Neural cell (in vitro differentiated cells): ENCODE data around the gene EAF2. TPM values are rescaled to one million over a fixed set of nuclear protein-coding genes. Genes with fewer than 3 reads are reported as not detected.

ENCODE experiments used
- H2AFZ ChIP-seq: fragments of 200-600, 300-800 bp; sonication (generic), shearing (Covaris generic); 2 replicates; pipeline ENCODE4 v1.6.0; 2014; ENCODE audit warnings: low read depth, mild to moderate bottlenecking, antibody characterized with exemption, low read length, moderate library complexity
- H3F3A ChIP-seq: fragments of 200-600 bp; shearing (Covaris generic); 2 replicates; pipeline ENCODE4 v1.6.1; 2016; ENCODE audit warnings: mild to moderate bottlenecking, moderate library complexity, mixed read lengths, antibody characterized with exemption, low read length; ENCODE audit not compliant: insufficient read depth, poor library complexity, severe bottlenecking
- H3K27ac ChIP-seq: fragments of 200-600, 300-800 bp; sonication (generic), shearing (Covaris generic); 2 replicates; pipeline ENCODE4 v1.5.1; 2014; ENCODE audit warnings: mild to moderate bottlenecking, low read length, moderate library complexity
- H3K27me3 ChIP-seq: fragments of 300-800, 200-600 bp; sonication (generic), shearing (Covaris generic); 2 replicates; pipeline ENCODE4 v1.6.0; 2014; ENCODE audit warnings: mild to moderate bottlenecking, low read depth, low read length, moderate library complexity; ENCODE audit not compliant: insufficient read depth
- H3K36me3 ChIP-seq: fragments of 300-800, 200-600 bp; sonication (generic), shearing (Covaris generic); 2 replicates; pipeline ENCODE4 v1.5.1; 2014; ENCODE audit warnings: mild to moderate bottlenecking, antibody characterized with exemption, low read length, moderate library complexity; ENCODE audit not compliant: insufficient read depth
- H3K4me2 ChIP-seq: fragments of 300-800, 200-600 bp; sonication (generic), shearing (Covaris generic); 2 replicates; pipeline ENCODE4 v1.6.0; 2014; ENCODE audit warnings: mild to moderate bottlenecking, low read length
- H3K4me3 ChIP-seq: fragments of 300-800, 200-600 bp; sonication (generic), shearing (Covaris generic); 2 replicates; pipeline ENCODE4 v1.5.1; 2014; ENCODE audit warnings: mild to moderate bottlenecking, low read length, moderate library complexity
- H3K79me2 ChIP-seq: fragments of 200-600 bp; shearing (Covaris generic); replicated peaks from 2 replicates; pipeline ENCODE4 v1.6.0; 2014; ENCODE audit warnings: mild to moderate bottlenecking, low read length, moderate library complexity; ENCODE audit not compliant: insufficient read depth
- H3K9ac ChIP-seq: fragments of 300-800, 200-600 bp; sonication (generic), shearing (Covaris generic); 2 replicates; pipeline ENCODE4 v1.6.1; 2016; ENCODE audit warnings: mild to moderate bottlenecking, low read length, mixed read lengths
- H3K9me2 ChIP-seq: fragments of 200-600 bp; shearing (Covaris generic); 2 replicates; pipeline ENCODE4 v1.6.1; 2016; ENCODE audit warnings: mild to moderate bottlenecking, low read length, mixed read lengths; ENCODE audit not compliant: insufficient read depth
- H3K9me3 ChIP-seq: fragments of 200-600, 300-800 bp; sonication (generic), shearing (Covaris generic); 2 replicates; pipeline ENCODE4 v1.6.1; 2016; ENCODE audit warnings: mild to moderate bottlenecking, mixed run types, low read length, moderate library complexity, mixed read lengths
- H4K20me1 ChIP-seq: fragments of 200-600 bp; shearing (Covaris generic); 2 replicates; pipeline ENCODE4 v1.6.1; 2016; ENCODE audit warnings: mild to moderate bottlenecking, mixed run types; ENCODE audit not compliant: insufficient read depth
- CTCF ChIP-seq: fragments of 450-650 bp; IDR thresholded peaks from 2 replicates; pipeline ENCODE4 v1.5.1; 2014; ENCODE audit warnings: antibody characterized with exemption, mild to moderate bottlenecking, moderate library complexity; ENCODE audit not compliant: poor library complexity, severe bottlenecking
- EP300 ChIP-seq: fragments of 450-650 bp; conservative IDR thresholded peaks from 2 replicates; pipeline ENCODE4 v1.6.1; 2014; ENCODE audit warnings: antibody characterized with exemption, mild to moderate bottlenecking, moderate library complexity; ENCODE audit not compliant: poor library complexity, severe bottlenecking
- EZH2 ChIP-seq: fragments of 200-600, 300-800 bp; shearing (Covaris generic), sonication (generic); IDR thresholded peaks from 2 replicates; pipeline ENCODE4 v1.6.1; 2014; ENCODE audit warnings: antibody characterized with exemption, low read length, borderline replicate concordance, mild to moderate bottlenecking; ENCODE audit not compliant: insufficient read depth, poor library complexity, severe bottlenecking
- MXI1 ChIP-seq: fragments of 450-650 bp; conservative IDR thresholded peaks from 2 replicates; pipeline ENCODE4 v1.6.1; 2014; ENCODE audit warnings: antibody characterized with exemption, mild to moderate bottlenecking; ENCODE audit not compliant: poor library complexity, severe bottlenecking
- POLR2AphosphoS5 ChIP-seq: IDR thresholded peaks from 2 replicates; pipeline ENCODE4 v1.6.1; 2012
- RAD21 ChIP-seq: fragments of 450-650 bp; conservative IDR thresholded peaks from 2 replicates; pipeline ENCODE4 v1.6.1; 2014; ENCODE audit warnings: antibody characterized with exemption, mild to moderate bottlenecking, moderate library complexity
- REST ChIP-seq: IDR thresholded peaks from 2 replicates; pipeline ENCODE4 v1.6.1; 2012; ENCODE audit warnings: borderline replicate concordance
- SMC3 ChIP-seq: fragments of 450-650 bp; conservative IDR thresholded peaks from 2 replicates; pipeline ENCODE4 v1.6.1; 2014; ENCODE audit warnings: antibody characterized with exemption, mild to moderate bottlenecking, moderate library complexity; ENCODE audit not compliant: poor library complexity
- TAF1 ChIP-seq: IDR thresholded peaks from 2 replicates; pipeline ENCODE4 v1.6.1; 2012; ENCODE audit warnings: low read depth
- polyA plus RNA-seq: library from polyadenylated mRNA; depleted of rRNA; stranded (reverse); fragments of >200 nt; gene quantifications from 2 replicates; pipeline ENCODE4 v1.2.3, GENCODE V29; 2014

The EAF2 gene
- polyA plus RNA-seq, 1 donor from 2014 or later: 2.0 TPM

GRCh38 chr3:121793078-121793477 lies 41.9 kb upstream of the EAF2 start:
- no peaks in the 10 kb centered on the region for H3K9me2 ChIP-seq
- no peak overlapping the region for H3K27ac ChIP-seq
- H3F3A ChIP-seq: no peaks in the 10 kb centered on the region
- no peak overlapping the region for H2AFZ ChIP-seq
- H3K9me3 ChIP-seq: no peaks in the 10 kb centered on the region
- no peak overlapping the region for H3K4me3 ChIP-seq
- no peaks in the 10 kb centered on the region for H3K27me3 ChIP-seq
- H3K4me2 ChIP-seq: no peak overlapping the region
- no peaks in the 10 kb centered on the region for H4K20me1 ChIP-seq
- H3K36me3 ChIP-seq: no peaks in the 10 kb centered on the region
- no peak overlapping the region for H3K9ac ChIP-seq
- TF ChIP-seq TAF1: no peak
- TF ChIP-seq REST: no peak
- no peak for TF ChIP-seq CTCF
- no peak for TF ChIP-seq EZH2
- TF ChIP-seq POLR2AphosphoS5: no peak
- TF ChIP-seq MXI1: no peak
- H3K79me2 ChIP-seq: no peaks in the 10 kb centered on the region

- H3F3A ChIP-seq: no peaks in the 10 kb centered on the region
- no peak overlapping the region for H3K27ac ChIP-seq
- H3K9me2 ChIP-seq: no peaks in the 10 kb centered on the region
- no peaks in the 10 kb centered on the region for H3K79me2 ChIP-seq
- TF ChIP-seq EP300 (no peak), REST (no peak), MXI1 (no peak), SMC3 (no peak), EZH2 (no peak), POLR2AphosphoS5 (no peak), RAD21 (no peak), TAF1 (no peak), CTCF (no peak)
- H3K9me3 ChIP-seq: no peaks in the 10 kb centered on the region
- no peak overlapping the region for H2AFZ ChIP-seq
- no peaks in the 10 kb centered on the region for H3K27me3 ChIP-seq
- H3K36me3 ChIP-seq: no peaks in the 10 kb centered on the region
- H3K4me3 ChIP-seq: no peak overlapping the region
- H3K4me2 ChIP-seq: no peak overlapping the region
- H4K20me1 ChIP-seq: no peaks in the 10 kb centered on the region
- no peak overlapping the region for H3K9ac ChIP-seq
These were observed 40.6 kb upstream of the EAF2 start for GRCh38 chr3:121794264-121794983.
